HL-60/S4 treated with phorbol 12-myristate 13-acetate at 8.2 ng/mL for 4 days and 3 days (cell line): ENCODE data around the gene OAS3.
"Not testable (repeated sequence)": the region's sequence is repeated elsewhere in the genome, so short reads cannot be mapped to it uniquely, and the experiment has no call there.

Experiments used
- in situ Hi-C: fragments of 300-500 bp; cut with MboI; formaldehyde crosslinking; loops from 2 replicates; pipeline ENCODE4 v1.15.0; 2022; ENCODE audit warnings: low sequenced_read_pairs

The OAS3 gene

DNA sequence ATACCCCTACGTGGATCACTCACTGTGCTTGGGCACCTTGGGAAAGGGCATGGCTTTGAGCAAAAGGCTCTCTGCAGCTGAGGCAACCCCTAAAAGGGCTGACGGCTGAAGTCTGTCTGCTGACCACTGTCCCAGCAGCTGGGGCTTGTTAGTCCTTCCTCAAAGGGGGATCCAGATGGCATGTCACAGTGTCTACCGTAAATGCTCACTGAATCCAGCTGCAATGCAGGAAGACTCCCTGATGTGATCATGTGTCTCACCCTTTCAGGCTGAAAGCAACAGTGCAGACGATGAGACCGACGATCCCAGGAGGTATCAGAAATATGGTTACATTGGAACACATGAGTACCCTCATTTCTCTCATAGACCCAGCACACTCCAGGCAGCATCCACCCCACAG, 19.2 kb upstream of the OAS3 start:
- in situ Hi-C loops, result no loop called here

DNA sequence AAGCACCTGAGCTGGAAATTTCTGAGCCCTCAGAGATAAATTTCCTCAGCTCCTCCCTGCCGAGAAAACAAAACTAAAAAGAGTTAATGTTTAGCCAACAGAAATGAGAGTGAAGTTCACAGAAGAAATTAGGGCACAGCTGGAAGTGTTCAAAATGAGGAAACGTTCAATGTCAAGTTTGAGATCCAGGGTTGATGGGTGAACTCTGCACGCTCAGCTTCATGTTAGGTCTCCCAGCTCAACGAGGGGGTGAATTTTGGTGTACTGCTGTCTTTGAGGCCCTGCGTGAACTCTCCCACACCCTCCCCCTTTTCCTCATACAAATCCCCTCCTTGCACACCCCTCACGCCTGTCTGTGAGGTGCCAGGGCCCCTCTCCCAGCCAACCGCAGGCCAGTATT, 13.3 kb upstream of the OAS3 start:
- in situ Hi-C loops, result no loop called here

DNA sequence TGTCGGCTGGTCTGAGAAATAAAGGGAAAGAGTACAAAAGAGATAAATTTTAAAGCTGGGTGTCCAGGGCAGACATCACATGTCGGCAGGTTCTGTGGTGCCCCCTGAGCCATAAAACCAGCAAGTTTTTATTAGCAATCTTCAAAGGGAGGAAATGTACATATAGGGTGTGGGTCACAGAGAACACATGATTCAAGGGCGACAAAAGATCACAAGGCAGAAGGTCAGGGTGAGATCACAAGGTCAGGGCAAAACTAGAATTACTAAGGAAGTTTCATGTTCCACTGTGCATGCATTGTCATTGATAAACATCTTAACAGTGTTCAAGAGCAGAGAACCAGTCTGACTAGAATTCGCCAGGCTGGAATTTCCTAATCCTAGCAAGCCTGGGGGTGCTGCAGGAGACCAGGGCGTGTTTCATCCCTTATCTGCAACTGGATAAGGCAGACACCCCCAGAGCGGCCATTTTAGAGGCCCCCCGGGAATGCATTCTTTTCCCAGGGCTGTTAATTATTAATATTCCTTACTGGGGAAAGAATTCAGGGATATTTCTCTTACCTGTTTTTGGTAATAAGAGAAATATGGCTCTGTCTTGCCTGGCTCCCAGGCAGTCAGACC, 11.7 kb upstream of the OAS3 start:
- in situ Hi-C loops, result not testable (repeated sequence)

DNA sequence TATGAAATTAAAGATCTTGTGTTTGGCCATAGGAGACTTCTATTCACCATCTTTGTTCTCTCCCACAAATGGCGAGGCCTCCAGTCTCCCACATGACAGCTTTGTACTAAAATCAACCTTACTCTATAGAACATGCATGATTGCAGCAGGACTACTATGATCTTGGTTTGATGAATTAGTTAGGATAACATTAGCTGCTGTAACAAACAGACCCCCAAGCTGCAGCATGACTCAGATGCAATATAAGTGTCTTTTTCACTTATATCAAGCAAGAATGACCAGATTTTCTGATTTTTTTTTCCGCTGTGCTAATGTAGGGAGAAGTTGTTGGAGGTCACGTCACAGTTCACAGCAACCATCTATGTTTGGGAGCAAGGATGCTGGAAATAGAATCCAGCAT, 10.8 kb upstream of the OAS3 start:
- in situ Hi-C loops, result no loop called here

DNA sequence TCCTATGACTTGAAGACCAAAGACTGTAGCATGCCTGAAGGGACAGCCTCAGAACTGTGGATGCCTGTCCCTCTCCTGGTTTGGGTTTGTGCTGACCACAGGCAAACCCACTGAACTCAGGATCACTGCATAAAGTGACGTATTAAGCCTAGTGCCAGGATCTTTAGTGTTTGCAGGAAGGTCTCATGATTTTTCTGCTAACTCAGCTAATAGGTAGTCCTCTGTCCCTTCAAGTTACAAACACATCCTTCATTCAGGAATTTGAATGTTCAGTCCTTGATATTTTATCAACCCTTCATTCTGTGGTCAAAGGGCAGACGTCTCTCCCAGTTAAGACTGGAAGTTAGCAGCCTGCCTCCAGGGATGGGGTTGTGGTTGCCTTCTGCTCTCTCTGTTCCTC, 10.3 kb upstream of the OAS3 start:
- in situ Hi-C loops, result no loop called here

DNA sequence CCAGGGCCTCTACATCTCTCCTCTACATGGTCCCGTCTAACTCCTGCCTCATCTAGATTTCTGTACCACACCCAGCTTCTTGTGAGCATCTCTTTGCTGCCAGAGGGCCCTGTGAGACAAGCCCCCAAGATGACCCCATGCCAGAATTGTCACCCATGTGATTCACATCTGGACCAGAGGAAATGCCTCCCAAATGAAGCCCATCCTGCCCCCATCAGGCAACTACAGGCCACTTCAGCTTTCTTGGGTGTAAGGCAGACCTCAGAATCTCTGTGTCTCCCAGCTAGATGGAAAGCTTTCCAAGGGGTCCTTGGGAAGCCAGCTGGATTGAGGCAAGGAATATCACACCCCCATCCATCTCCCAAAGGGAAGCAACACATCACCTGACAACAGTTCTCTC, 9.3 kb upstream of the OAS3 start:
- in situ Hi-C loops, result no loop called here

DNA sequence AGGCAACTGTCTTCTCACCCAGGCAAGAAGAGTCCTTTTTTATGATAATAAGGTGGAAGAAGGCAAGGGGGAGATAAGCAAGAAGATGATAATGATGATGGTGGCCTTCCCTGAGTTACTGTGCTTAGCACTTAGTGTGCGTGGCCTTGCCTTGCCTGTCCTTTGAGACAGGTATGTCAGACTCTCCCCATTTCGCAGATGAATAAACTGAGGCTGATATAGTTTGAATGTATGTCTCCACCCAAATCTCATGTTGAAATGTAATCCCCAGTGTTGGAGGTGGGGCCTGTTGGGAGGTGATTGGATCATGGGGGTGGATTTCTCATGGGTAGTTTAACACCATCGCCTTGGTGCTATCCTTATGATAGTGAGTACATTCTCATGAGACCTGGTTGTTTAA, 8.6 kb upstream of the OAS3 start:
- in situ Hi-C loops, result no loop called here

DNA sequence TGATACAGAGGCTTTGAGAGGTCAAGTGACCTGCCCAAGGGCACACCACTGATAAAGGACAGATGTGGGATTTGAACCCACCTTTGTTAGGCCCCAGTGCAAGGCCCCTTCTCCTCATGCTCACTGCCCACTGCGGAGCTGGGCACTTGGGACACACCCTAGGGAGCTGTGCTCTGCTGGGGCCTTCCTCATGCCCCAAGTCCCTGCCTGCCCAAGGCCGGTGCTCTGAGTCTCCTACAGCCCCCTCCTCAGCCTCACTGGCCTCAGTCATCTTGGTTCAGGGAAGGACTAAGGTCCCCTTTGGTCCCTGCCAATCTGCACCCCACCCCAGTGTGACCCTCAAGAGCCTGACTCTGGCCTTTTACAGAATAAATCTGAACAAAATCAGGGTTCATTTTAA, 7.9 kb upstream of the OAS3 start:
- in situ Hi-C loops, result no loop called here

DNA sequence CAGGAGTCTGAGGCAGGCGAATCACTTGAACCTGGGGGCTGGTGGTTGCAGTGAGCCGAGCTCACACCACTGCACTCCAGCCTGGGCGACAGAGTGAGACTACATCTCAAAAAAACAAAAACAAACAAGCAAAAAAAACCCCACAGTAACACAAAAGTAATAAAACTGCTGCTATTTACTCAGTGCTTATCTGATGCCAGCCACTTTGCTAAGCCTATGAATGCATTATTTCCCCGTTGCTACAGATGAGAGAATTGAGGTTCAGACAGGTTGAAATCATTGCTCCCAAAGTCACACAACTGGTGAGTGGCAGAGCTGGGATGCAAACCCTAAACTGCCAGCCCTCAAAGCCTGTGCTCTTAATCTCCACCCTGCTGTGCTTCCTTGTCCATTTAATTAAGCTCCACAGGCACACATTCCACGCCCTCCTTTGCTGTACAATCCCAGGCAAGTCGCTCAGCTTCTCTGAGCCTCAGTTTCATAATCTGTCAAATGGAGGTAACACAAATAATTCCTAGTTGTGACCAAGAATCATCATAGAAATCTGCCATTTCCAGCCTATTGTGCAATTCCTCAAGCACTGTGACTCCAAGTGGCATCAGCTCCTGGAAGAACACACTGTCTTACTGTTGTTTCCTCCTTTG, 5.7 kb upstream of the OAS3 start:
- in situ Hi-C loops, result no loop called here

DNA sequence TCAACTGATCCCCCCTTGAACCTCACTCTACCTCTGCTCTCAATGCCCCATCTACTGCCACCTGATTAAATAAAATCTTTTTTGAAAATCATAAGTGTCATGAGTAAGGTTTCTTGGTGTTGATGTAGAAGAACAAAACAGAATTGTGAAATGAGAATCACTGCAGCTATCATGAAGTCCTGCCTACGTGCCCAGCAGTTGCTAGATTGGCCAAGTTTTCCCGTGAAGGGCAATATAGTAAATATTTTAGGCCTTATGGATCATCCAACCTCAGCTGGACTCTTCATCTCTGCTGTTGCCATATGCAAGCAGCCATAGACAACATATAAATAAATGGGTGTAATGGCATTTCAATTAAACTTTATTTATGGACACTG, 5.2 kb upstream of the OAS3 start:
- in situ Hi-C loops, result no loop called here

DNA sequence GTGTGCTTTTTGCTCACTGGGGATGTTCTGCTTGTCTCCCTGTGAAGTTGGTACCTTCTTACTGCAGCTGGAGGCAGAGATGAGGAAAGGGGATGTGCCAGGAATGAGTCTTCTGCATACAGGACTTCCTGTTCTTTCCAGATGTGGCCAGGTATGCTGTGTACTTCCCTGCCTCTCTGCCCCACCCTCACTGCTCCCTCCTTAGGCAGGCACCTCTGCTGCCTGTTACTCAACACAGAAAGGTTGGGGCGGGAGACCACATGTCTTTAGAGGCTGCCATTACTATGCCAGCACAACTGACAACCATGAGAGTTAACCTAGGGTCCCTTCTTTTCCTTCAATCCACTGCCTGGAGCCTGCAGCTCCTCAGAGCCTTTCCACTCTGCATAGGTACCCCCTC, 2.0 kb upstream of the OAS3 start:
- in situ Hi-C loops, result no loop called here

DNA sequence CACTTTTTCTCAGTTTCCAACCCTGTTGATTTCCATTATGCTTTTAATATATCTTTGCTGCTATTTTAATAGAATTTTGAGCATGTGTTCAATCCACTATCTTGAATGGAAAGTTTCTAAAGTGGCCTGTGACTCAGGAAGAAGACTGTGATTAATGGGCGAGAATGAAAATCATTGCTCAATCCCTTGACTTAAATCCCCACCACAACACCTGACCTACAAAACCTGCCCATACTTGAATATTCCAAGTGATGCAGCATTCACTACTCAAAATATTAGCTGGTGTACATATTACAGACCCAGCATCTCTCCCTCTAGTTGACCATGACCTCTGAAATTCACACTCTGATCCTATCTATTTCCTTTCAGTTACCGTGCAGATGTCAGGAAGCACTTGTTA, 1.3 kb upstream of the OAS3 start:
- in situ Hi-C loops, result no loop called here

DNA sequence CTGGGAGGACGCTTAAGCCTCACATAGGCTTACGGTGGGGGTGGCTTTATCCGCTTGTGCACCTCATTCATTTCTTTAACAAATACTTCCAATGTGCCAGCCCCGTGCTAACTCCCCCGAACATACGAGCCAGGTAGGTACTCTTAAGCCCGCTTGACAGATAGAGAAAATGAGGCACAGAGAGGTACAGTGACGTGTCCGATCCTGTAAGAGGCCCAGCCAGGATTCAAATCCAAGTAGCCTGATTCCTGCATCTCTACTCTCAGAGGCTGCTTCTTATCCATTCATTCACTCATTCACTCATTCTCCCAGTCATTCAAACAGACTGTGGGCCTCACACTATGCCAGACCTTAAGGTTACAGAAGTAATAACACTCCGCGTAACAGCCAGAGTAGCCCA, 477 bp downstream of the OAS3 start:
- in situ Hi-C loops, result no loop called here

DNA sequence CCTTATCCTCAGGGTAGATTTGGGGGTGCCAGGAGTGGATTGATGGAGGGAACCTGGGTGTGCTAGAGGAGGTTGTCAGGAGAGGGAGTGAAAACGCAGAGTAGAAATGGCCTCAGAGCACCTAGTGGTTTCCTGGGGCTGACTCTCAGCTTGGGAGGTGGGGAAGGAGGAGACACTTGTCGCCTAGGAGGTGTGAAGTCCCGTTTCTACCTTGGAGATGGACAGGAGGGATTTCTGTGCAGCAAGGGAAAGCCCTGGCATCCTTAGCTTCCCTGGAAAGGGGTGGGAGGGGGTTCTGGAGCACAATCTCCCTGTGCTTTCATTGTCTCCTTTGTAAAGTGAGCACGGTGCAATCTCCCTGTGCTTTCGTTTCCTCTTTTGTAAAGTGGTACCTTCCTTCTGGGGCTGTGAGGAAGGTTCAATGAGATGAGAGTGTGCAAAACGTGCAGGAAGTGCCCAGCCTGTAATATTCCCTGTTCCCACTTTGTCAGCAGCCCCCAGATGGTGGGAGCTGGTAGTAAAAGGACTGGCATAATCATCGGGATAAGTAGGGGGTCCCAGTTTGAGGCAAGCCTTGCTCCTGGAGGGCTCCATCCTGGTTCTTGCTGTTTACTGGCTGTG, 1.6 kb downstream of the OAS3 start:
- in situ Hi-C loops, result no loop called here

DNA sequence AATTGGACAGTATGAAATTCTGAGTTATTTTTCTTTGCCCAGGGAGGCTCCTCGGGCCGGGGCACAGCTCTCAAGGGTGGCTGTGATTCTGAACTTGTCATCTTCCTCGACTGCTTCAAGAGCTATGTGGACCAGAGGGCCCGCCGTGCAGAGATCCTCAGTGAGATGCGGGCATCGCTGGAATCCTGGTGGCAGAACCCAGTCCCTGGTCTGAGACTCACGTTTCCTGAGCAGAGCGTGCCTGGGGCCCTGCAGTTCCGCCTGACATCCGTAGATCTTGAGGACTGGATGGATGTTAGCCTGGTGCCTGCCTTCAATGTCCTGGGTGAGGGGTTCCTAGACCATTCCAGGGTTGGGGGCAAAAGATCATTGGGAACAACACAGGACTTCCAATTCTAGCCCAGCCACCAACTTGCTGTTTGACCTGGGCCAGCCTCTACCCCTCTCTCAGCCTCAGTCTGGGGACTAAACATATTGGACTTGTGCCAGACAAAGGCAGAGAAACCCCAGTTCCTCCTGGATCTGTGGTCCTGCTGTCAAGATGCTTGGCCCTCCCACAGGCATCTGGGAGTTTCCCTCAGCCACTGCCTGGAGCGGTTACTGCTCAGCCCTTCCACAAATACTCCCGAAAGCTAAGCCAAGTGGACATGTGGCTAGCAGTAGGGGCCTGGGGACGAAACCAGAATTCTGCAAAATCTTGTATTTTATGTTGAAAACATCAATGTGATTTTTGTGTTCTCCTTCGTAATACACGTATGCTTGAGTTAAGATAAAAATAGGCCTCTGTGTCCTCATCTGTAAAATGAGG, 3.5 kb downstream of the OAS3 start:
- in situ Hi-C loops, result no loop called here

DNA sequence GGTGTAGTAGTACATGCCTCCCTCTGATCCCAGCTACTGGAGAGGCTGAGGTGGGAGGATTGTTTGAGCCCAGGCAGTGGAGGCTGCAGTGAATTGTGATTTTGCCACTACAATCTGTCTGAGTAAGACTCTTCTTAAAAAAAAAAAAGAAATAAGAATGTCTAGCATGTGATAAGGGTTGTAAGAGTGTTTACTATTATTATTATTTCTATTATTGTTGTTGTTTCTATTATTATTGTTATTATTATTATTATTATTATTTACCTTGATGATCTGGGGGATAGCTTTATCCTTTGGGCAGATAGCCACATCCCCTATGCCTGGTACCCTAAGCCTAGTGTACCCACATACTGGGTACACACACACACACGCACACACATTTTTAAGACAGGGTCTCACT, 4.3 kb downstream of the OAS3 start:
- in situ Hi-C loops, result no loop called here

DNA sequence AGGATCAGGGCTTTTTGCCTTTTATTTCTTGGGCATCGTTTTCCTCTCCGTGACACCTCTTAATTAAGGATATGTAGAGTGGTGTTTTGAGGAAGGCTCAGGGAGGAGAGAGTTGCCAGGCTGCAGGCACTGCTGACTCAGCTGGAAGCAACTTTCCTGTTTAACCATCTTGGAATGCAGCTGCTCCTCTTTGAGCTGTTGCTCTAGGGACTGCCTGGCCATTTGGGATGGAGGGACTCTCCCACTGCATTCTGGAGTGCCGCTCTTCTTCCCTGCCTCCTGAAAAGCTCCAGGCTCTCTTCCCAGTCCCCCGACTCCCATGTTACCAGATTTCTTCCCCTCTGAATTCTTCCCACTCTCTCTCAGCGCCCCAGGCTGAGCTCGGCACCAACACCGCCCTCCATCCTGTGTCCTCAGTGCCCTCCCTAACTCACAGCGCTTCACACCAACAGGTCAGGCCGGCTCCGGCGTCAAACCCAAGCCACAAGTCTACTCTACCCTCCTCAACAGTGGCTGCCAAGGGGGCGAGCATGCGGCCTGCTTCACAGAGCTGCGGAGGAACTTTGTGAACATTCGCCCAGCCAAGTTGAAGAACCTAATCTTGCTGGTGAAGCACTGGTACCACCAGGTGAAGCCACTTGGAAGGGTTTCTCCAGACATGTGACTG, 5.9 kb downstream of the OAS3 start:
- in situ Hi-C loops, result no loop called here

DNA sequence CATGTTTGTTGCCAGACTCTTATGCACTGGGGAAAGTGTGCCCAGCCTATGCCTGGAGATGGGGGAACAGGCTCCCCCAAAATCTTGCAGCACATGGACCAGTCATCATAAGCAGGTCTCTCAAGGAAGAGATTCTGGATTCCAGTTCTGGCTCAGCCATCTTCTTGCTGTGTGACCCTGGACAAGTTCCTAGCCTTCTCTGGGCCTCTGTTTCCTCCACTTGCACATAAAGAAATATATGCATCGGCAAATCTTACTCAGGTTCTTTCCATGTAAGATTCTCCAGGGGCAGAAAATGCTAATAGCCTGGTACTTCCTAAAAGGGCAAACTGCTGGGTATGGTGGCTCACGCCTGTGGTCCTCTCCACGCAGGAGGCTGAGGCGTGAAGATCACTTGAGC, 7.2 kb downstream of the OAS3 start:
- in situ Hi-C loops, result no loop called here

DNA sequence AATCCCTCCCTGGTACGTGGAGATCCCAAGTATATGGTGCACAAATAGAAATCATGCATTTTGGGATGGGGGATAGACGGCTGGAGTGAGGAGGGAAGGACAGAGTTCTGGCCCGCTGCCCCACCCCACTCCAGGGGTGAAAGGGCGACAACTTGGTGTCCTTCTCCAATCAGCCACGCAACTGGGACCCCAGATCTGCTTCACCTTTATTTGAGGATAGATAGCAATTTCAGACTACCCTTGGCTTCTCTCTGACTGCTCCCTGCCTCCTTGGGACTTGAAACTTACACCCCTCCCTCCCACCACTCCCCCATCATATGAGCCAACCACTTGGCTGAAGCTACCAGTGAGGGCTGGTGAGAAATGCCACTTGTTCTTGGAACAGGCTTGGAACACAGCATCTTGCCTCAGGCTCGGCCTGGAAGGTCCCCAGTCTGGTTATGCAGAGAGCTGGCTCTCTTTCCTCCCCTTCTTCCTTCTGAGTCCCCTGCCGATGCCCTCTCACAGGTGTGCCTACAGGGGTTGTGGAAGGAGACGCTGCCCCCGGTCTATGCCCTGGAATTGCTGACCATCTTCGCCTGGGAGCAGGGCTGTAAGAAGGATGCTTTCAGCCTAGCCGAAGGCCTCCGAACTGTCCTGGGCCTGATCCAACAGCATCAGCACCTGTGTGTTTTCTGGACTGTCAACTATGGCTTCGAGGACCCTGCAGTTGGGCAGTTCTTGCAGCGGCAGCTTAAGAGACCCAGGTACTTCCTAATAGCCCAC, 8.1 kb downstream of the OAS3 start:
- in situ Hi-C loops, result no loop called here

DNA sequence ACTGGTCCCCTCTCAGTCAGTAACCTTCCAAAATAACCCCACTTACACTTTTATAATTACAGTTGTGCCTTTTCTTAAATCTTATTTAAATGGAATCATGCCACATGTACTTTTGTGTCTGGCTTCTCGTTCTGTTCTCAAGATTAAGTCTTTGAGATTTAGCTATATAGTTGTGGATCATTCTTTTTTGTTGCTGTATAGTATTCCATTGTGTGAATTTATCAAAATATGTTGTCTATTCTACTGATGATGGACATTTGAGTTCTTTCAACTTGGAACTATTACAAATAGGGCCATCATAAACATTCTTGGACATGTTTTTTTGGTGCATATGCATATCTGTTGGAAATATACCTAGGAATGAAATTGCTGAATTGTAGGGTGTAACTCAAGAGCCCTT, 9.0 kb downstream of the OAS3 start:
- in situ Hi-C loops, result no loop called here

DNA sequence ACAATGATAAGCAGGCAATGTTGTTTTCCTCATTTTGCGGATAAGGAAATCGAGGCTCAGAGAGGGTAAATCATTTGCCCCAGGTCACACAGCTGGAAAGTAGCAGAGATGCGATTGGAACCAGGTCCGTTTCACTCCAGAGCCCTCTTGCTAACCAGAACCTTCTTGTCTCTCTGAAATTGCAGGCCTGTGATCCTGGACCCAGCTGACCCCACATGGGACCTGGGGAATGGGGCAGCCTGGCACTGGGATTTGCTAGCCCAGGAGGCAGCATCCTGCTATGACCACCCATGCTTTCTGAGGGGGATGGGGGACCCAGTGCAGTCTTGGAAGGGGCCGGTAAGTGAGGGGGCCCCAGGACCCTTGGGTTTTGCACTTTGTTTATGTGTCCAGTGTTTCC, 9.5 kb downstream of the OAS3 start:
- in situ Hi-C loops, result no loop called here
